Measurements from ENCODE around the gene OR2V2.
"Not testable (repeated sequence)": the region's sequence is repeated elsewhere in the genome, so short reads cannot be mapped to it uniquely, and the experiment has no call there.

OR2V2 gene

DNA sequence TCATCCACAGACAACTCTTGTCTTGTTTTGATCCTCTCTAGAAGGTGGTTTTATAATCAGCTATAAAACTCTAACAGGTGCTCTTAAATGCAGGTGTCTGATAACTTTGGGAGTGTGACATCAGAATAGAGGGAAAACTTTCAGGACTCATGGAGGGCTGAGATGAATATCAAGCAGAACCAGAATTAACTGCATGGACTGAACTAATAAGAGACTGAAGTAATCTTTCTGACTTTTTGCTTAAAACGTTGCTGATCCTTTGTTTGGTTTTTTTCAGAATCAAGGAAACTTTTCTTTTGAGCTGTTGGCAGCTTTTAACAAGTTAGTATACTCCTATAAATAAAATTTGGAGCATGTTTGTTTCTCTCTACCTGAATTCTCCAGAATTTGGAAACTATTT lies 2.3 kb upstream of the OR2V2 start:
- H3K27me3 Mint-ChIP-seq (ENCODE audit: low read depth) = peaks cover 25% of the 10 kb centered on the region
- H3K4me3 Mint-ChIP-seq = no peak overlapping the region

DNA sequence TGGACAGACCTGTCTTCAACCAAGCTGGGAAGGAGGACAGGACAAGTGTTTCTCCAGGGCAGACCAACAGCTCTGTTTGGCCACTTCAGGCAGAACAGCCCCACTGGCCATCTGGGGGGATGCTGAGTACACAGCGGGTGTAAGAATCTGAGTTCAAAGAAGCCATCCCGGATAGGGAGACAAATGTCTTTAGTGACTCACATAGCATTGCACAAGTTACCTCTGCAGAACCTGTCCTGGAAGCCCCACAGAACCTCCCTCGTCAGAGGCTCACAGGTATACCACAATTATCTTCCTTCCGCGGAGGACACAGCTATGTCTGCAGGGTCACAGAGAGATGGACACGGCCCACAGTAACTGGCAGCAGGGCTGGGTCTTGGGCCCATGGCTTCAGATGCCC lies 2.0 kb downstream of the OR2V2 start:
- no peak overlapping the region for H3K27ac Mint-ChIP-seq
- no peak overlapping the region for H3K4me3 Mint-ChIP-seq
- DNase-seq (ENCODE audit: low spot score) = no peak
- H3K4me1 Mint-ChIP-seq (ENCODE audit: low read depth) = peaks cover 6% of the 10 kb centered on the region
- peaks cover 5% of the 10 kb centered on the region for H3K9me3 Mint-ChIP-seq
- no peaks in the 10 kb centered on the region for H3K36me3 Mint-ChIP-seq (ENCODE audit: low read depth)
- peaks cover 14% of the 10 kb centered on the region for H3K27me3 Mint-ChIP-seq (ENCODE audit: low read depth)

More for the DNA sequence above, 2.3 kb upstream of the OR2V2 start:
- no peaks in the 10 kb centered on the region for H3K36me3 Mint-ChIP-seq (ENCODE audit: low read depth)
- H3K27ac Mint-ChIP-seq = no peak overlapping the region
- H3K9me3 Mint-ChIP-seq = peaks cover 7% of the 10 kb centered on the region
- no peak for DNase-seq (ENCODE audit: low spot score)
- H3K4me1 Mint-ChIP-seq (ENCODE audit: low read depth) = peaks cover 2% of the 10 kb centered on the region

DNA sequence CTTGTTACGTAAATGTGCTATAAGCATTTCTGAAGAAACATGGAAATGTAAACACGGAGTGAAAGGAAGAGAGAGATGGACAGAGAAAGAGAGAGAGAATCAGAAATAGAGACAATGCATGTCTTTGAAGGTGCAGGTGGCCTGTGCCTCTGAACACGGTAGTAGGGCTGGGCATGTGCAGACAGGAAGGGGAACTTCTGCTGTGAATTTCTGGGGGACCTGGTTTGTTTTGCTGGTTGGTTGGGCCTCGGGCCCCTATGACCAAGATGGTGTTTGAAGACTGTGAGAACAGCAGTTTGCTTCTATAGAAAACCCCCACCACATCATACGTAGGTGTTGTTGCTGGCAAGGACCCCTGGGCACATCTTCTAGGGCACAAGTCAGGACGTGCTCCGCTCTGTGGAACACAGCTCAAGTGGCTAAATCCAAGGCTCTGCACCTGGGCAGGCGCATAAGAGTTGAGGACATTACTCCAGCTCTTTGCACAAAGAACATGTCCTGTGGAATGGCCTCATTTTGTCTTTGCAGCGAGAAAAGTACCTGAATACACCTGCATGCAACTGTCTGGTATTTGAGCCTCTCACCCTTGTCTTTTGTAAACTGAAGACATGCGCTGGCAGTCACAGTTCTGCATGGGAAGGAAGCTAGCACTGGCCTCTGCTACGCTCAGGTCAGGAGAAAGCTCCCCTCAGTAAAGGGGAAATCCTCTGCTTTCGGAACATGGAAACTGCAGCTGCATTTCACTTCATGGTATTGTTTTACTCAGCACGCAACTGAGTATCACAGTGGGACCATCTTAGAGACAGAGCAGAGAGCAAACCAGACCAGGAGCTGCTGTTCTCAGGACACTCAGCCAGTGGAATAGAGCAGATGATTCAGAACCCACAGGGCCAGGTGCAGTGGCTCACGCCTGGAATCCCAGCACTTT lies 2.7 kb downstream of the OR2V2 start:
- Mint-ChIP-seq H3K4me1 (ENCODE audit: low read depth) (peaks cover 6% of the 10 kb centered on the region), H3K9me3 (peaks cover 5% of the 10 kb centered on the region), H3K27ac (no peak overlapping the region), H3K27me3 (ENCODE audit: low read depth) (peaks cover 11% of the 10 kb centered on the region), H3K36me3 (ENCODE audit: low read depth) (no peaks in the 10 kb centered on the region), H3K4me3 (no peak overlapping the region)
- no peak for DNase-seq (ENCODE audit: low spot score)

DNA sequence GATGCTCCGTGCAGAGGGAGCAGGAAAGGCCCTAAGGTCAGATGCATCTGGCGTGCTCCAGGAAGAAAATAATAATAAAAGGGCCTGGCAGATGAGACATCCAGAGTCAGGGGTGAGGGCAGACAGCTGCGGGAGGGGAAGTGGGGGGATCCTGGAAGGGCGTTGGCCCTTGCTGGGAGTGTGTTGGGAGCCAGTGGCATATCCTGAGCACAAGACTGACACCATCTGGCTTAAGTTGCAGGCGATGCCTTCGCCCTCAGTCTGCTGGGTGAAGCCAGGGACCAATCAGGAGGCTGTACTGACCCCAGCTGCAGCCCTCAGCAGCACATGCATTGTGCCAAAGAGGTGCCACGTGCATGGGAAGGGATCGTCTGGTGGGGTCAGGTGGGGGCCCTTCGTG lies 3.8 kb downstream of the OR2V2 start:
- no peak for DNase-seq (ENCODE audit: low spot score)
- H3K4me3 Mint-ChIP-seq = no peak overlapping the region
- peaks cover 4% of the 10 kb centered on the region for H3K9me3 Mint-ChIP-seq
- peaks cover 9% of the 10 kb centered on the region for H3K4me1 Mint-ChIP-seq (ENCODE audit: low read depth)
- peaks cover 7% of the 10 kb centered on the region for H3K27me3 Mint-ChIP-seq (ENCODE audit: low read depth)
- H3K27ac Mint-ChIP-seq = no peak overlapping the region
- no peaks in the 10 kb centered on the region for H3K36me3 Mint-ChIP-seq (ENCODE audit: low read depth)

DNA sequence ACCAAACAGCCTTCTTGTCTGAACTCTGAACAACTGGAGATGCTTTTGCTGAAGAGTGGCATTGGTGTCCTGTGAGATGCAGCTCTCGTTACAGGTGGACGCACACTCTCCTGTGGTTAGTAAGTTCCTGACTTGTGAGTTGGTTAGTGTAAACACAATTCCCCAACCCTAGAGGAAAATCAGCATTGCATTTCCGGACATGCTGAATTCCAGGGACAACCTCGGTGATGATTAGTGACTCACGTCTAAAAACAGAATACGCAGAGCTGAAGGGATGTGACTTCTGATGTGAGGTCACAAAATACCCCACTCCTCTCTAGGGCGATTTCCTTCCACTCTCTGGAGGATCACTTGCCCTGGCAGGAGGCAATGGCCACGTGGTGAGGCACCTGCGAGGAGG lies 5.0 kb downstream of the OR2V2 start:
- no peak overlapping the region for H3K27ac Mint-ChIP-seq
- no peaks in the 10 kb centered on the region for H3K36me3 Mint-ChIP-seq (ENCODE audit: low read depth)
- H3K27me3 Mint-ChIP-seq (ENCODE audit: low read depth) = peaks cover 5% of the 10 kb centered on the region
- no peak overlapping the region for H3K4me3 Mint-ChIP-seq
- H3K9me3 Mint-ChIP-seq = peaks cover 4% of the 10 kb centered on the region
- no peak for DNase-seq (ENCODE audit: low spot score)
- H3K4me1 Mint-ChIP-seq (ENCODE audit: low read depth) = peaks cover 9% of the 10 kb centered on the region

DNA sequence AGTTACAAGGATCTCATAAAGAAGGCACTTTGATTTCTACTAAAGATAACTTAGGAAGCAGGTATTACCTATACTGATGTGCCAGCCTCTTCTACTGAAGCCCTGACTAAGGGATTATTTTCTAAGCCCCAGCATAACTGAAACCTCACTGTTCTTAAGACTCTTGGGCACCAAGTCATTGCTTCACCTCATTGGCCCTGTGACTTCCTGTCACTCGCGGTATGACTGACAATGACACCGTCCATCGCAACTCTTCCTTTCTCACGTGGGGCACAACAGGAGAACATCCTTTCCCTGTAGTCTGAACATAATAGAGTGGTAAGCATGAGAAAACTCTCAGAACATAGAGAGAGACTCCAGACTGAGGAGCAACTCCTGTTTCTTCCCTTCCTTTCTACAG lies 6.4 kb downstream of the OR2V2 start:
- H3K27ac Mint-ChIP-seq = no peak overlapping the region
- H3K4me1 Mint-ChIP-seq (ENCODE audit: low read depth) = peaks cover 9% of the 10 kb centered on the region
- no peaks in the 10 kb centered on the region for H3K36me3 Mint-ChIP-seq (ENCODE audit: low read depth)
- H3K9me3 Mint-ChIP-seq = peaks cover 4% of the 10 kb centered on the region
- peaks cover 2% of the 10 kb centered on the region for H3K27me3 Mint-ChIP-seq (ENCODE audit: low read depth)
- no peak for DNase-seq (ENCODE audit: low spot score)
- H3K4me3 Mint-ChIP-seq = no peak overlapping the region

DNA sequence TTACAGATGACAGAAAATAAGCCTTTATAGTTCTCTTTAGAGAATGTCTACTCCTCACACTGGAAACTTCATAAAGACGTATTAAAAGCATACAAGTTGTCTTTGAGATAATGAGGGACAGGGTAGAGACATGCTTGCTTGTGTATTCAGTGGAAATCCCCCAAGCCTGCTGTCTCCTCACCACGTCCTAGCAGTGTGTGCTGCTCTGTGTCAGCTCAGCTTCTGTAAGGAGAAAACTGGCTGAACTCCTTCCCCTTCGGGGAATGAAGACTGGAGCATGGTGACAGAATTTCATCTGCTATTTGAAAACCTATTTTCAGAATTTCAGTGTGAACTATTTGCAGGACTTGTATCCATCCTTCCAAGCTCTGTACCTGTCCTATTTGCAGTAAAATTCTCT lies 9.4 kb downstream of the OR2V2 start:
- DNase-seq (ENCODE audit: low spot score) = no peak
- no peak overlapping the region for H3K27ac Mint-ChIP-seq
- H3K4me1 Mint-ChIP-seq (ENCODE audit: low read depth) = peaks cover 13% of the 10 kb centered on the region
- H3K9me3 Mint-ChIP-seq = peaks cover 4% of the 10 kb centered on the region
- H3K4me3 Mint-ChIP-seq = no peak overlapping the region
- H3K36me3 Mint-ChIP-seq (ENCODE audit: low read depth) = no peaks in the 10 kb centered on the region
- no peaks in the 10 kb centered on the region for H3K27me3 Mint-ChIP-seq (ENCODE audit: low read depth)

DNA sequence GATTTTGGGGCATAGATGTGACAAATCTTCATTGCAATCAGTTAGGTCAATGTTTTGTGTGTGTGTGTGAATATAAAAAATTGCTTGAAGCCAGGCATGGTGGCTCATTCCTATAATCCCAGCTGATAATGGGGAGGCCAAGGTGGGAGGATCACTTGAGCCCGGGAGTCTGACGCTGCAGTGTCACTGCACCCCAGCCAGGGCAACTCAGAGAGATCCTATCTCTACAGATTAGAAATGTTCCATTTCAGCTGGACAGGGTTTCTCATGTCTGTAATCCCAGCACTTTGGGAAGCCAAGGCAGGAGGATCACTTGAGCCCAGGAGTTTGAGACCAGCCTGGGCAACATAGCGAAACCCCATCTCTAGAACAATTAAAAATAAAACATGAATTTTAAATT lies 11.5 kb downstream of the OR2V2 start:
- H3K27me3 Mint-ChIP-seq (ENCODE audit: low read depth) = no peaks in the 10 kb centered on the region
- peaks cover 4% of the 10 kb centered on the region for H3K9me3 Mint-ChIP-seq
- DNase-seq (ENCODE audit: low spot score) = no peak
- H3K4me1 Mint-ChIP-seq (ENCODE audit: low read depth) = peaks cover 22% of the 10 kb centered on the region
- H3K27ac Mint-ChIP-seq = no peak overlapping the region
- H3K36me3 Mint-ChIP-seq (ENCODE audit: low read depth) = no peaks in the 10 kb centered on the region
- no peak overlapping the region for H3K4me3 Mint-ChIP-seq

DNA sequence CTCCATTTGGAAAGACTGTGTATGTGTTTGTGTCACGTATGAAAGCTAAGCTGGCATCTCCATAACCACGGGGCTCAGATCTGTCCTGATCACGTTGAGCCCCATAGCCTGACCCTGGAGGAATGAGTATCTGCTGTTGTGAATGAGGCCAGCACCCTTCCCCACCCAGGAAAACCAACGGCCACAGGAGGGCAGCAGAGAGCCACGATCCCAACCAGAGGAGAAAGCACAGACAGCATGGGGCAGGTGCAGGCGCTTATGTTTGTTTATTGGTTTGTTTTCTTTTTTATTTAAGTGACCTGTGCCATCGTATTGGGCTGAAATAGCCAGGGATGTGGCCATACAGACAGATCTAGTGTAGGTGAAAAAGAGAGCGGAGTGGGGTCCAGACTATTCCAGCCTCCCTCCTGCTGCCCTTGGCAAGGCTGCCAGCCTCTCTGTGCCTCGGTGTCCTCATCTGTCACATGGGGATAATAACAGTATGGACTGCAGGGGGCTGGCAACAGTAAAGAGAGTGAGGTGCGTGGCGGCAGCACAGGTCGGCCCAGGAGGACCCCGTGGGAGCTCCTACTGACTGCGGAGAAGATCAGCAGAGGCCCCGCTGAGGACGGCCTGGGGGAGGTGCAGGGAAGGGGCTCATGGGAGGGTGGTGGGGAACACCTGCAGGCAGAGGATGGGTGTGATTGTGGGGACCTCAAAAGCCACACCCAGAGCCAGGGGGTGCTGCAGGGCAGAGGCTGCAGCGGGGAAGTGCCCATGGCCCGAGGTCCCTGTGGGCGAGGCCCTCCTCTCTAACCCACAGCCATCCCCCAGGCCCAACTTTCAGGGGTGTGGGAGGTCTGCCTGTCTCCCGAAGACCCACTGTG lies 12.1 kb downstream of the OR2V2 start:
- H3K9me3 Mint-ChIP-seq = peaks cover 4% of the 10 kb centered on the region
- no peaks in the 10 kb centered on the region for H3K36me3 Mint-ChIP-seq (ENCODE audit: low read depth)
- peak; percentile 82 for DNase-seq (ENCODE audit: low spot score)
- peak overlapping the region; percentile 96 for H3K27ac Mint-ChIP-seq
- H3K27me3 Mint-ChIP-seq (ENCODE audit: low read depth) = peaks cover under 1% of the 10 kb centered on the region
- peak overlapping the region; percentile 68 for H3K4me3 Mint-ChIP-seq
- peaks cover 20% of the 10 kb centered on the region for H3K4me1 Mint-ChIP-seq (ENCODE audit: low read depth)

DNA sequence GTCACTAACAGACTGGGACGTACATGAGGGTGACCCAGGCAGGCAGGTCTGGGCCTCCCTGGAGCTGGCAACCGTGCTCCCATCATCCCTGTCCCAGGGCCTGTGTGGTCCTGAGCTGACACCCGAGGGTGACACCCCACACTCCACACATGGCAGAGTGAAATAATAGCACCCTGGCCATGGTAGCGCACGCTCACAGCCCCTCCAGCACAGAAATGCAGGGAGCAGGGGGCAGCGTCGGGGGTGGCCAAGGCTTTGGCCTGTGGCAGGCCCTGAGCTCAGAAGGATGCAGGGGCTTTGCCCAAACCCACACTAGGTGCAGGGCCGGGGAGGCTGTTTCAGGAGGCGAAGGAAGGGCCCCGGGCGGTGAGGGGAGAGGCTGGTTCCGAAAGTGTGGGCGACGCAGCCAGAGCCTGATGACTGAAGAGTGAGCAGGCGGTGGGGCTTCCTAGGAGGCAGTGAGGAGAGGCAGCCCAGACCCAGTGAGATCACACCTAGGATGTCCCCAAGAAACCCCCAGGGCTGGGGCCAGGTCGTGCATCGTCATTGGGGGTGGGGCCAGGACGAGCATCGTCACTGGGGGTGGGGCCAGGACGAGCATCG lies 12.9 kb downstream of the OR2V2 start:
- Mint-ChIP-seq H3K27ac (peak overlapping the region; percentile 95), H3K36me3 (ENCODE audit: low read depth) (no peaks in the 10 kb centered on the region), H3K27me3 (ENCODE audit: low read depth) (peaks cover 3% of the 10 kb centered on the region), H3K4me3 (peak overlapping the region; percentile 70), H3K4me1 (ENCODE audit: low read depth) (peaks cover 22% of the 10 kb centered on the region), H3K9me3 (no peaks in the 10 kb centered on the region)
- DNase-seq (ENCODE audit: low spot score) = peak; percentile 80

DNA sequence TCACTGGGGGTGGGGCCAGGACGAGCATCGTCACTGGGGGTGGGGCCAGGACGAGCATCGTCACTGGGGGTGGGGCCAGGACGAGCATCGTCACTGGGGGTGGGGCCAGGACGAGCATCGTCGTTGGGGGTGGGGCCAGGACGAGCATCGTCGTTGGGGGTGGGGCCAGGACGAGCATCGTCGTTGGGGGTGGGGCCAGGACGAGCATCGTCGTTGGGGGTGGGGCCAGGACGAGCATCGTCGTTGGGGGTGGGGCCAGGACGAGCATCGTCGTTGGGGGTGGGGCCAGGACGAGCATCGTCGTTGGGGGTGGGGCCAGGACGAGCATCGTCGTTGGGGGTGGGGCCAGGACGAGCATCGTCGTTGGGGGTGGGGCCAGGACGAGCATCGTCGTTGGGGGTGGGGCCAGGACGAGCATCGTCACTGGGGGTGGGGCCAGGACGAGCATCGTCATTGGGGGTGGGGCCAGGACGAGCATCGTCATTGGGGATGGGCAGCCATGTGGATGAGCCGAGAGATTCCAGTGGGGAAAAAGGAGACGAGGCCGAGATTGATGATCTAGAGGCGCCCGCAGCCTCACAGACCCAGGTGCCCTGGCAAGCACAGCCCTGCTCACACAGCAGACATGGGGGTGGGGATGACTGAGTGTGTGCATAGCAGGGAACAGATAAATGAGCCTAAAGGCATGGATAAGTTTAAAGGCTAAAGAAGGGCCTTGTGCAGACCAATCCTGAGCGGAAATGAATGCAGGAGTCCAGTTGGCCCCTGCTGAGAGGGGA lies 13.6 kb downstream of the OR2V2 start:
- H3K27me3 Mint-ChIP-seq (ENCODE audit: low read depth); H3K36me3 Mint-ChIP-seq (ENCODE audit: low read depth); H3K9me3 Mint-ChIP-seq: not testable (repeated sequence)
- peaks cover 24% of the 10 kb centered on the region for H3K4me1 Mint-ChIP-seq (ENCODE audit: low read depth)
- peak; percentile 46 for DNase-seq (ENCODE audit: low spot score)
- H3K4me3 Mint-ChIP-seq = peak overlapping the region; percentile 77
- H3K27ac Mint-ChIP-seq = peak overlapping the region; percentile 95

DNA sequence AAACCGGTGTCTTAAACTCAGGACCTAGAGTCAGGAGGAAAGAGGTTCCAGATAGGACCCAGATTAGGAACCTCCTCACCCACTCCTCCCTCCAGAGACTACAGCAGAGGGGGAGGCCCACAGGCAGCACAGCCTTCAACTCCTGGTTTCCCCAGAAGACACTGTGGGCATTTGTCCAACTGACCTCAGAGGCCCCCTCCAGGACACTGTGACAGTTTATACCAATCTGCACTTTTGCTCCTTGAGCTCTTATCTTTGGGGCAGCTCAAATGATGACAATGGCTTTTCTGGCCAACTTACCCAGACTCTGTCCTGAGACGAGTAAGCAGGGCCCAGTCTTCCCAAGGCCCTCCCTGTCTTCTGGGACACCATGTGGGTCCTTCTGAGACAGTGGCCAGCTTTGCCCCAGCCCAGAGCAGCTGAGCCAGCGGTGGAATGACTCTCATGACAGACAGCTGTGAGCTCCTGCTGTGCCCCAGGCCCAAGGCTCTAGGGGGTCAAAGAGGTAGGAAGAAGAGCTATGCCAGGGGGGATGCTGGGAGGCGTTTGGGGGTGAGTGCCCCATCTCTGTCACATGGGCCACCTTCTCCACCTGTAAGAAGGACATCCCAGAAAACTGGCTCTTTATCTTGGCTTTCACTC lies 14.3 kb downstream of the OR2V2 start:
- H3K9me3 Mint-ChIP-seq = no peaks in the 10 kb centered on the region
- H3K4me1 Mint-ChIP-seq (ENCODE audit: low read depth) = peaks cover 25% of the 10 kb centered on the region
- peak overlapping the region; percentile 77 for H3K4me3 Mint-ChIP-seq
- DNase-seq (ENCODE audit: low spot score) = no peak
- peaks cover 12% of the 10 kb centered on the region for H3K27me3 Mint-ChIP-seq (ENCODE audit: low read depth)
- H3K36me3 Mint-ChIP-seq (ENCODE audit: low read depth) = no peaks in the 10 kb centered on the region
- peak overlapping the region; percentile 95 for H3K27ac Mint-ChIP-seq

DNA sequence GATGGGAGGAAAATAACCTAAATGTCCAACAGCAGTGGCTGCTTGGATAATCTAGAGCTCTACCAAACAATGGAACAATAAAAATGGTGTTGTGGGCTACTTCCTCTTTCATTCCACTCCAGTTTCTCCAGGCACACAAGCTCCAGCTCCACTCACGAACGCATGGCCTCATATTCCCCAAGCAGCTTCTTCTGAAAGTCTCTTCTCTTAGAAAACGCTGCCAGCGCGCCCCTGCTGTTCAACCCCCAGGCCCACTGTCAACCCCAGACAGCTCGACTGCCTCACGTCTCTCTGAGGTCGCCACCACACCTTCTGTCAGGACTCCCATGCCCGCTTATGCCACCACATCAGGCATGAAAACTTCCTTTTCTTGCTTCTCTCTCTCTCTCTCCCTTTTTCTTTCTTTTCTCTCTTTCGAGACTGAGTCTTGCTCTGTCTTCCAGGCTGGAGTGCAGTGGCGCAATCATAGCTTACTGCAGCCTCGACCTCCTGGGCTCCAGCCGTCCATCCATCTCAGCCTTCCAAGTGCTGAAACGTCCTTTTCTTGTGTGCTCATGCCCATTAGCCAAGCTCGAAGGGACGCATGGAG lies 16.2 kb downstream of the OR2V2 start:
- no peak for DNase-seq (ENCODE audit: low spot score)
- H3K27ac Mint-ChIP-seq = peak overlapping the region; percentile 95
- peak overlapping the region; percentile 82 for H3K4me3 Mint-ChIP-seq
- H3K36me3 Mint-ChIP-seq (ENCODE audit: low read depth) = no peaks in the 10 kb centered on the region
- H3K27me3 Mint-ChIP-seq (ENCODE audit: low read depth) = peaks cover 17% of the 10 kb centered on the region
- no peaks in the 10 kb centered on the region for H3K9me3 Mint-ChIP-seq
- H3K4me1 Mint-ChIP-seq (ENCODE audit: low read depth) = peaks cover 40% of the 10 kb centered on the region
